Adrenal gland (tissue), 12 donors: Measurements from ENCODE around the gene DKC1. TPM values are rescaled to one million over a fixed set of nuclear protein-coding genes. Genes with fewer than 3 reads are reported as not detected.

ENCODE experiments used
- DNase-seq, 7 donors: peaks; one replicate each; pipeline ENCODE4 v3.0.0-alpha.2; 2019 to 2020
- H3K27ac ChIP-seq, 5 donors: fragments of 200-600 bp; sonication (generic) in 4 of 5; 1 replicate in 3 of 5; 2 replicates in 2 of 5; pipeline versions ENCODE4 v1.5.1 to v1.8.0; 2016 to 2020; ENCODE audit warnings: mild to moderate bottlenecking in 1 of 5
- H3K27me3 ChIP-seq: fragments of 200-600 bp; 2 replicates; pipeline ENCODE4 v1.8.0; 2021
- H3K36me3 ChIP-seq, 2 donors: fragments of 200-600 bp; replicated peaks in 1 of 2; 1 replicate in 1 of 2; 2 replicates in 1 of 2; pipeline versions ENCODE4 v1.5.1 to v1.8.0; 2018 to 2022
- H3K4me1 ChIP-seq, 2 donors: fragments of 200-600 bp; replicated peaks in 1 of 2; 1 replicate in 1 of 2; 2 replicates in 1 of 2; pipeline versions ENCODE4 v1.5.1 to v1.8.0; 2018 to 2021
- H3K4me3 ChIP-seq, 4 donors: fragments of 200-600 bp; sonication (generic) in 3 of 4; one replicate each; pipeline ENCODE4 v1.5.1; 2016 to 2018
- H3K9me3 ChIP-seq, 3 donors: fragments of 200-600 bp; sonication (generic) in 1 of 3; replicated peaks in 1 of 3; 1 replicate in 2 of 3; 2 replicates in 1 of 3; pipeline versions ENCODE4 v1.5.1 to v1.8.0; 2016 to 2021
- CTCF ChIP-seq, 6 experiments: fragments of 450-650 bp in 4 of 6; fragments of 200-600 bp in 2 of 6; sonication (generic) in 1 of 6; IDR thresholded peaks; 1 replicate in 5 of 6; 2 replicates in 1 of 6; pipeline versions ENCODE4 v1.5.1 to v1.8.0; 2016 to 2021; ENCODE audit warnings: antibody characterized with exemption in 6 of 6, mild to moderate bottlenecking in 2 of 6, moderate library complexity in 1 of 6
- POLR2A ChIP-seq, 2 donors: fragments of 450-650 bp; IDR thresholded peaks; one replicate each; pipeline ENCODE4 v1.6.1; 2017; ENCODE audit warnings: antibody characterized with exemption in 2 of 2, mild to moderate bottlenecking in 2 of 2, moderate library complexity in 1 of 2
- WGBS, 4 donors: extraction: QIAGEN DNeasy Blood & Tissue Kit in 2 of 4; methylation state at CpG; one replicate each; pipeline versions ENCODE4 v1.1.5 to v1.1.7; 2013 to 2017; 5-methylcytosine and 5-hydroxymethylcytosine counted together
- intact Hi-C, 2 donors: fragments of 100-400 bp; cut with DNase I; formaldehyde crosslinking; loops; one replicate each; pipeline versions ENCODE4 v1.14.1 to v1.15.0; 2022 to 2023
- polyA plus RNA-seq, 3 donors: library from polyadenylated mRNA; stranded (reverse); fragments of 200-250 nt in 2 of 3; fragments of 350-450 nt in 1 of 3; fragmentation: Illumina TruSeq in 1 of 3; extraction: RNeasy Lipid Tissue Mini Kit (QIAGEN cat#74804) in 1 of 3; gene quantifications; one replicate each; pipeline ENCODE4 v1.2.3, GENCODE V29; 2013 to 2014
- total RNA-seq, 9 donors: library from RNA; depleted of rRNA in 4 of 9; stranded (reverse); fragments of >200 nt in 4 of 9; fragments of 120-200 nt in 1 of 9; fragmentation: NEBNext Ultra II Directional in 1 of 9; extraction: Animal tissue kit (Norgen Biotek cat#: 25700) in 1 of 9; gene quantifications; one replicate each; pipeline versions ENCODE4 v1.1.0 to v1.2.4, GENCODE V29; 2013 to 2023
- donor health status: healthy with polysubstance abuse.
- donor health status: Bipolar disorder and iron deficiency.
- donor health status: DM: yes; HTN: yes; CAD: no.
- donor health status: DM: no; HTN: no; CAD: no.
- donor health status: DM: no; HTN: no; CAD: no.
- donor health status: DM: yes; HTN: yes; CAD: no.

The DKC1 gene
- total and polyA plus RNA-seq, 12 donors, result 20.2 to 111 (median 31.5) TPM

DNA sequence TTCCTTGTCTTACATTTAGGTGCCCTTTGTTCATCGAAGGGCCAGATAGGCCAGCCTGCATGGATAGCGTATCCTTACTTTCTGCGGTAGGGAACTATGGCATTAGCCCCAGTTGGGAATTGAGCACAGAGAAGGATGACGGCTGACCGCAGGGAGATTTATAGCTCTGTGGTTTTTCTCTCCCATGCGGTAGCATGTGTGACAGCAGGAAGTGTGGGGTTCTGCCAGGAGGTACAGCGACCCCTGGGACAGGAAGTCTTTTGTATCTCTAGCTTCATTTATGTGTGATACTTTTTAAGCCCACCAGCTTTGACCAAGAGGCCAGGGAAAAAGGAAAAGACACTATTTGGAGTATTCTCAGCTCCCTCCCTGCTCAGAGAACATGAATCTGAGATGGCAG, 44.8 kb upstream of the DKC1 start:
- H3K27ac ChIP-seq, result peak overlapping the region in 2 of 5 donors; percentile 38 to 54
- DNase-seq, result peak in 1 of 7 donors; percentile 59
- no peaks in the 10 kb centered on the region for H3K9me3 ChIP-seq
- no peaks in the 10 kb centered on the region for H3K36me3 ChIP-seq
- 44 to 66% (median 52%) methylated on average over 6 to 7 of the region's 7 CpGs for WGBS, 4 donors
- peaks cover 0 to 10% of the 10 kb centered on the region in 2 donors for H3K4me1 ChIP-seq
- intact Hi-C loops, result no loop called here
- no peaks in the 10 kb centered on the region for H3K27me3 ChIP-seq
- TF ChIP-seq POLR2A (IDR thresholded peaks at IDR 0.05), result no peak
- no peak for TF ChIP-seq CTCF (IDR thresholded peaks at IDR 0.05)
- H3K4me3 ChIP-seq, result no peak overlapping the region

GRCh38 chrX:154718616-154719015, 44.0 kb upstream of the DKC1 start:
- H3K9me3 ChIP-seq, result no peaks in the 10 kb centered on the region
- no peaks in the 10 kb centered on the region for H3K27me3 ChIP-seq
- H3K4me3 ChIP-seq, result no peak overlapping the region
- 70 to 76% (median 73%) methylated on average over 1 of the region's 1 CpG for WGBS, 4 donors
- TF ChIP-seq CTCF (IDR thresholded peaks at IDR 0.05) (no peak), POLR2A (IDR thresholded peaks at IDR 0.05) (no peak)
- H3K36me3 ChIP-seq, result no peaks in the 10 kb centered on the region
- H3K27ac ChIP-seq, result peak overlapping the region in 2 of 5 donors; percentile 38 to 57
- DNase-seq, result no peak
- intact Hi-C loops, result no loop called here
- H3K4me1 ChIP-seq, result peaks cover 0 to 10% of the 10 kb centered on the region in 2 donors

DNA sequence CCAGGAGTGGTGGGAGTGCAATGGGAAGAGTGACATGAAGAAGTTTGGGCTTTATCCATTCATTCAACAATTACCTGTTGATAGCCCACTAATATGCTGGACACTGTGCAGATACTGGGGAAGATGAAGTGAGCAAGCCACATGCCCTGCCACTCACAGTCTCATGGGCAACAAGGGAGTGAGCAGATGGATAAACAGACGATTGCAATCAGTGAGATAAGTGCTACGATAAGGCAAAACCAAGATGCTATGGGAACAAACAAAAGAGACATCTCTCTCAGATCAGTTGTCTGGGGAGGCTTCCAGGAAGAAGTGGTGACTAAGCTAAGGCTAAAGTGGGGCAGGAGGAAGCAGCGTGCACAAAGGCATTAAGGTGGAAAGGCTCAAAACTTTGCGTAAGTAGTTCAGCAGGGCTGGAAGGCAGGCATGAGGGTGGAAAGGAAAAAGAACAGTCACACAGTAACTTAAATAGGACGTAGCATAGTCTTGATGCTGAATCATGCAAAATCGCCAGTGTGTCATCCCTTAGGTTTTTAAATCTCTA, 43.5 kb upstream of the DKC1 start:
- Histone ChIP-seq H3K36me3 (no peaks in the 10 kb centered on the region), H3K27ac (peak overlapping the region in 2 of 5 donors; percentile 38 to 57), H3K4me3 (no peak overlapping the region), H3K9me3 (no peaks in the 10 kb centered on the region), H3K4me1 (peaks cover 0 to 10% of the 10 kb centered on the region in 2 donors), H3K27me3 (no peaks in the 10 kb centered on the region)
- no peak for DNase-seq
- intact Hi-C loops, result no loop called here
- TF ChIP-seq CTCF (IDR thresholded peaks at IDR 0.05) (no peak), POLR2A (IDR thresholded peaks at IDR 0.05) (no peak)
- WGBS, 4 donors, result 49 to 54% (median 51%) methylated on average over 6 of the region's 6 CpGs

DNA sequence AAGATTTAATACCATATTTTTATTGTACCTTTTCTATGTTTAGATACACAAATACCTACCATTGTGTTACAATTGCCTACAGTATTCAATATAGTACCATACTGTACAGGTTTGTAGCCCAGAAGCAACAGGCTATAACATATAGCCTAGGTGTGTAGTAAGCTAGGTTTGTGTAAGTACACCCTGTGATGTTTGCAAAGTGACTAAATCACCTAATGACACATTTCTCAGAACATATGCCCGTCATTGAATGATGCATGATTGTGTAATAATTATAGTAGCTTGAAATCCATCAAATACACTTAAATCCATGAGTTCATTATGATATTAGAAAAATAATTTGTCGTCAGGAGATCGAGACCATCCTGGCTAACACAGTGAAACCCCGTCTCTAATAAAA, 42.6 kb upstream of the DKC1 start:
- no peaks in the 10 kb centered on the region for H3K36me3 ChIP-seq
- intact Hi-C loops, result no loop called here
- H3K27me3 ChIP-seq, result no peaks in the 10 kb centered on the region
- H3K27ac ChIP-seq, result peak overlapping the region in 1 of 5 donors; percentile 57
- H3K4me1 ChIP-seq, result peaks cover 0 to 10% of the 10 kb centered on the region in 2 donors
- no peaks in the 10 kb centered on the region for H3K9me3 ChIP-seq
- TF ChIP-seq CTCF (IDR thresholded peaks at IDR 0.05) (no peak), POLR2A (IDR thresholded peaks at IDR 0.05) (no peak)
- no peak overlapping the region for H3K4me3 ChIP-seq
- WGBS, 4 donors, result 65 to 93% (median 68%) methylated on average over 4 of the region's 4 CpGs
- DNase-seq, result no peak
